HepG2 (cell line): Measurements from ENCODE around the gene ZXDC. TPM values are rescaled to one million over a fixed set of nuclear protein-coding genes. Genes with fewer than 3 reads are reported as not detected.

Experiments used
- ATAC-seq: fragments of 200-7000 bp; cut with Tn5 transposase; 3 replicates; pipeline ENCODE4 v1.9.1; 2020; ENCODE audit warnings: mild to moderate bottlenecking, moderate library complexity
- BruUV-seq: library from RNA; stranded (reverse); fragments of 400-500 nt; replicated peaks from 2 replicates; lab custom pipeline; 2021; lab: Mats Ljungman, UMichigan
- CTCF ChIA-PET: fragments of 300-600 bp; formaldehyde crosslinking; extraction: SDS; loops from one replicate; lab custom pipeline; 2021; ENCODE audit warnings: low total read pairs, inconsistent platforms, low intra/inter-chr PET ratio; lab: Yijun Ruan, JAX
- POLR2A ChIA-PET: fragments of 350-600 bp; sonication (Branson Sonifier 250); formaldehyde crosslinking; loops from one replicate; lab custom pipeline; 2020; ENCODE audit warnings: antibody characterized with exemption, inconsistent platforms; lab: Yijun Ruan, JAX
- DNase-seq: peaks from one replicate; pipeline ENCODE4 v3.0.0-alpha.2; 2015; ENCODE audit warnings: low spot score
- FAIRE-seq: peaks from 3 replicates; lab custom pipeline; 2011; peaks lifted over from hg19 to GRCh38; lab: Jason Lieb, UNC
- H2AFZ ChIP-seq: one replicate; pipeline ENCODE4 v1.6.1; 2011; ENCODE audit warnings: low read length, inconsistent platforms
- H3K27ac ChIP-seq: fragments of 300-600 bp; 3 replicates; pipeline ENCODE4 v1.8.0; 2011; ENCODE audit warnings: mixed run types, mild to moderate bottlenecking, mixed read lengths, low read length, inconsistent platforms; ENCODE audit not compliant: insufficient read depth; ENCODE audit errors: extremely low read length
- H3K27me3 ChIP-seq, 2 experiments: fragments of 200-600 bp in 1 of 2; 2 replicates in 1 of 2; 3 replicates in 1 of 2; pipeline versions ENCODE4 v1.6.0 to v1.8.0; 2011; ENCODE audit warnings: low read length in 2 of 2, mild to moderate bottlenecking in 2 of 2, moderate library complexity in 2 of 2, inconsistent platforms in 1 of 2; ENCODE audit not compliant: insufficient read depth in 2 of 2, control insufficient read depth in 1 of 2
- H3K36me3 ChIP-seq, 2 experiments: fragments of 200-600 bp in 1 of 2; replicated peaks in 1 of 2; 2 replicates in 1 of 2; 3 replicates in 1 of 2; pipeline versions ENCODE4 v1.5.1 to v1.8.0; 2011; ENCODE audit warnings: low read length in 2 of 2, inconsistent platforms in 1 of 2; ENCODE audit not compliant: insufficient read depth in 2 of 2, control insufficient read depth in 1 of 2
- H3K4me1 ChIP-seq: 2 replicates; pipeline ENCODE4 v1.5.1; 2012; ENCODE audit warnings: low read length, inconsistent platforms; ENCODE audit not compliant: insufficient read depth
- H3K4me2 ChIP-seq: 2 replicates; pipeline ENCODE4 v1.6.0; 2011; ENCODE audit warnings: low read depth, low read length, inconsistent platforms
- H3K4me3 ChIP-seq, 3 experiments: fragments of 200-600 bp in 1 of 3; sonication (generic), shearing (Covaris generic) in 1 of 3; replicated peaks in 1 of 3; 2 replicates each; pipeline ENCODE4 v1.5.1; 2011 to 2016; ENCODE audit warnings: low read length in 3 of 3, inconsistent platforms in 2 of 3, low read depth in 2 of 3, mild to moderate bottlenecking in 2 of 3, control low read depth in 1 of 3, mixed read lengths in 1 of 3; ENCODE audit not compliant: insufficient read depth in 1 of 3
- H3K79me2 ChIP-seq: one replicate; pipeline ENCODE4 v1.6.1; 2011; ENCODE audit warnings: low read length, inconsistent platforms; ENCODE audit not compliant: insufficient read depth
- H3K9ac ChIP-seq: 2 replicates; pipeline ENCODE4 v1.6.0; 2011; ENCODE audit warnings: mild to moderate bottlenecking, low read depth, low read length, inconsistent platforms; ENCODE audit not compliant: insufficient read depth
- H3K9me3 ChIP-seq: 2 replicates; pipeline ENCODE4 v1.5.1; 2012; ENCODE audit warnings: mild to moderate bottlenecking, low read length
- H4K20me1 ChIP-seq: 2 replicates; pipeline ENCODE4 v1.6.0; 2011; ENCODE audit warnings: inconsistent platforms, mild to moderate bottlenecking, low read length, moderate library complexity; ENCODE audit not compliant: insufficient read depth
- ERF ChIP-seq: IDR thresholded peaks from 2 replicates; pipeline ENCODE4 v1.6.1; 2018; ENCODE audit warnings: missing biosample characterization, missing genetic modification reagents
- LCORL ChIP-seq, 2 experiments: fragments of 450-650 bp in 1 of 2; sonication (generic) in 1 of 2; formaldehyde crosslinking in 1 of 2; IDR thresholded peaks; 2 replicates each; pipeline versions ENCODE4 v1.5.0 to v1.6.1; 2017 to 2020; ENCODE audit warnings: antibody characterized with exemption in 1 of 2, missing genetic modification reagents in 1 of 2
- NBN ChIP-seq: fragments of 450-650 bp; conservative IDR thresholded peaks from 2 replicates; pipeline ENCODE4 v1.6.1; 2017
- RARG ChIP-seq: sonication (generic); formaldehyde crosslinking; IDR thresholded peaks from 2 replicates; pipeline ENCODE4 v1.4.0; 2020; ENCODE audit warnings: low read depth, mild to moderate bottlenecking, missing genetic modification reagents
- ZNF329 ChIP-seq: sonication (generic); formaldehyde crosslinking; IDR thresholded peaks from 2 replicates; pipeline ENCODE4 v1.9.0; 2021; ENCODE audit warnings: low read depth, mild to moderate bottlenecking, missing genetic modification reagents
- ZNF382 ChIP-seq: sonication (generic); formaldehyde crosslinking; IDR thresholded peaks from 2 replicates; pipeline ENCODE4 v1.5.0; 2020; ENCODE audit warnings: missing genetic modification reagents, mild to moderate bottlenecking, borderline replicate concordance
- ZNF549 ChIP-seq: sonication (generic); formaldehyde crosslinking; IDR thresholded peaks from 2 replicates; pipeline ENCODE4 v1.5.0; 2020; ENCODE audit warnings: missing genetic modification reagents
- ZNF564 ChIP-seq: sonication (generic); formaldehyde crosslinking; IDR thresholded peaks from 2 replicates; pipeline ENCODE4 v1.8.1; 2023; ENCODE audit warnings: mild to moderate bottlenecking, missing genetic modification reagents
- ZNF616 ChIP-seq: sonication (generic); formaldehyde crosslinking; IDR thresholded peaks from 2 replicates; pipeline ENCODE4 v1.5.0; 2020; ENCODE audit warnings: low read depth, mild to moderate bottlenecking, missing genetic modification reagents
- ZNF777 ChIP-seq: sonication (generic); formaldehyde crosslinking; IDR thresholded peaks from 2 replicates; pipeline ENCODE4 v1.4.0; 2020; ENCODE audit warnings: missing genetic modification reagents
- WGBS: methylation state at CpG from one replicate; pipeline ENCODE4 v1.1.6; 2017; ENCODE audit warnings: low lambda C conversion rate; 5-methylcytosine and 5-hydroxymethylcytosine counted together
- in situ Hi-C: cut with HindIII; loops from 2 replicates; pipeline ENCODE4 v1.10.0; 2017; ENCODE audit warnings: low pct_unique_long_range_greater_than_20kb; ENCODE audit not compliant: extremely low pct_ligation_motif_present
- intact Hi-C: fragments of 100-400 bp; cut with micrococcal nuclease; formaldehyde crosslinking; loops from one replicate; pipeline ENCODE4 v1.10.0; 2022; ENCODE audit not compliant: unreplicated experiment
- polyA plus RNA-seq, 8 experiments: library from polyadenylated mRNA; depleted of rRNA in 3 of 8; stranded (reverse) in 7 of 8; unstranded in 1 of 8; fragments of >200 nt; fragmentation: Illumina TruSeq in 4 of 8; extraction: Trizol in 4 of 8; gene quantifications; 2 replicates each; pipeline versions ENCODE4 v1.2.1 to v1.2.3, GENCODE V29; 2011 to 2016; ENCODE audit warnings: low read depth in 4 of 8, missing spikeins in 1 of 8, mixed read lengths in 1 of 8; ENCODE audit not compliant: insufficient read depth in 1 of 8
- total RNA-seq, 5 experiments: library from RNA; depleted of rRNA; stranded (reverse); fragments of >200 nt; fragmentation: Illumina TruSeq; extraction: Trizol; gene quantifications; 2 replicates each; pipeline ENCODE4 v1.2.3, GENCODE V29; 2016; ENCODE audit warnings: low read depth in 1 of 5
- TF ChIP-seq, protein P1 (sequence below): sonication (generic); formaldehyde crosslinking; IDR thresholded peaks from 2 replicates; pipeline ENCODE4 v1.5.1; 2020; ENCODE audit warnings: missing genetic modification reagents, mild to moderate bottlenecking, borderline replicate concordance

ZXDC gene
- total and polyA plus RNA-seq, 2 of the 13 experiments (the other 11 are each of a cell fraction or from before 2014, with no cell fraction given), result 17.6 to 21.2 TPM

DNA sequence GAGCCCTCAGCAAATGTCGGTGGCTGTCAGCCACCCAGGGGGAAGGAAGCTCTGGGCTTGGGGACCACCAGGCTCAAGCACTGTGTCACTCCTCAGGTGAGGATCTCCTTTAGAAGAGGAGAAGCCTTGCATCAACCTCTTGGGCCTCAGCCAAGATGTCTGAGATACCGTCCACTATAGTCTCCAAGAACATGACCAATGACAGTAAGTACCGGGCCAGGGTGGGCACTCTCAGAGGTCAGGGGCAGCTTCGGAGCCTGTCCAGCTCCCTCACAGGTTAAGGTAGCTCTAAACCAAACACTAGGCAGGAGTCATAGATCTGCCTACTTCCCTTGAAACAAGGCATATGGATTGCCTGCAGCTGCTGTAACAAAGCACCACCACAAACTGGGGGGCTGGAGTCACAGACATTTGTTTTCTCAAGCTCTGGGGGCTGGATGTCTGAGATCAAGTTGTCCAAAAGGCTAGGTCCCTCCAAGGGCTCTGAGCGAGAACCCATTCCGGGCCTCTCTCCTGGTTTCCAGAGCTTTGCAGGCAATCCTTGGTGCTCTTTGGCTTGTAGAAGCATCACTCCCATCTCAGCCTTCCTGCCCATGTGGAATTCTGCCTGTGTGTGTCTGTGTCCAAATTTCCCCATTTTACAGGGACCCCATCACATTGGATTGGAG lies 79.7 kb downstream of the ZXDC start:
- Histone ChIP-seq H3K4me2 (no peak overlapping the region), H3K4me3 (no peak overlapping the region), H3K27ac (no peak overlapping the region), H3K27me3 (peaks cover 2 to 37% of the 10 kb centered on the region in 2 experiments; a peak in 3 of 5 replicates), H3K79me2 (no peaks in the 10 kb centered on the region), H3K9ac (no peak overlapping the region), H4K20me1 (no peaks in the 10 kb centered on the region), H2AFZ (no peak overlapping the region), H3K36me3 (no peaks in the 10 kb centered on the region), H3K4me1 (no peaks in the 10 kb centered on the region), H3K9me3 (no peaks in the 10 kb centered on the region)
- no TSS peak for BruUV-seq
- intact Hi-C loops (no loop called here), in situ Hi-C loops (no loop called here)
- ATAC-seq (no peak), DNase-seq (no peak), FAIRE-seq (no peak)
- TF ChIP-seq ZNF549 (CRISPR knock-in tag), result no peak
- TF ChIP-seq LCORL (IDR thresholded peaks at IDR 0.05), result no peak
- no peak for TF ChIP-seq LCORL (CRISPR knock-in tag; IDR thresholded peaks at IDR 0.05)
- TF ChIP-seq ZNF564 (CRISPR knock-in tag), result no peak
- no peak for TF ChIP-seq ZNF616 (CRISPR knock-in tag)
- no peak for TF ChIP-seq ERF
- TF ChIP-seq, protein P1, sequence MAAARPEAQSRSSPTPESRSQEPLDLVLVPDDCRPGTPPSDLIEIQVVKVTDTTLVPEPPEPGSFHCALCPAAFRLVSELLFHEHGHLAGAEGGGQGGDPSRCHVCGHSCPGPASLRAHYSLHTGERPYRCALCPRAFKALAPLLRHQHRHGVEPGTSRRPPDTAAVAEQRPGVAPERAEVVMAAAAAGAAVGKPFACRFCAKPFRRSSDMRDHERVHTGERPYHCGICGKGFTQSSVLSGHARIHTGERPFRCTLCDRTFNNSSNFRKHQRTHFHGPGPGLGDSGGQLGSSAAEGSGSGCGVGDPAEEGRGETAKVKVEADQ, result no peak
- TF ChIP-seq RARG (CRISPR knock-in tag), result no peak
- no peak for TF ChIP-seq NBN
- no peak for TF ChIP-seq ZNF777
- TF ChIP-seq ZNF329 (CRISPR knock-in tag), result no peak
- TF ChIP-seq ZNF382 (CRISPR knock-in tag), result no peak
- CTCF ChIA-PET, result no interaction called here
- POLR2A ChIA-PET, result no interaction called here
- 42% methylated on average over 6 of the region's 6 CpGs for WGBS
